SK-N-SH (cell line): ENCODE results near the gene MICB.

Experiments
- CHD2 ChIP-seq: fragments of 150-350 bp; IDR thresholded peaks from 2 replicates; pipeline ENCODE4 v1.6.1; 2018; ENCODE audit warnings: low read length; ENCODE audit not compliant: partially characterized antibody
- CTCF ChIP-seq: fragments of 200-600 bp; sonication (generic); IDR thresholded peaks from 2 replicates; pipeline ENCODE4 v1.6.1; 2017; ENCODE audit warnings: antibody characterized with exemption, mild to moderate bottlenecking, moderate library complexity
- ELF1 ChIP-seq: IDR thresholded peaks from 2 replicates; pipeline ENCODE4 v1.4.0; 2012
- EP300 ChIP-seq, 2 experiments: IDR thresholded peaks; 2 replicates each; pipeline versions ENCODE4 v1.4.0 to v1.6.1; 2012; ENCODE audit warnings: borderline replicate concordance in 1 of 2, low read depth in 1 of 2, low read length in 1 of 2
- EZH2phosphoT487 ChIP-seq: fragments of 200-600 bp; sonication (generic); IDR thresholded peaks from 2 replicates; pipeline ENCODE4 v1.6.1; 2017; ENCODE audit warnings: low read depth, mixed run types, mild to moderate bottlenecking, antibody characterized with exemption, moderate library complexity, borderline replicate concordance
- JUND ChIP-seq: IDR thresholded peaks from 2 replicates; pipeline ENCODE4 v1.4.0; 2012
- MAX ChIP-seq: IDR thresholded peaks from 2 replicates; pipeline ENCODE4 v1.4.0; 2012; ENCODE audit warnings: low read depth
- MXI1 ChIP-seq: IDR thresholded peaks from 2 replicates; pipeline ENCODE4 v1.6.1; 2012; ENCODE audit warnings: mild to moderate bottlenecking, low read depth, low read length, improper control_type of control experiment
- RAD21 ChIP-seq: IDR thresholded peaks from 2 replicates; pipeline ENCODE4 v1.6.1; 2012; ENCODE audit warnings: mild to moderate bottlenecking, low read length
- REST ChIP-seq: IDR thresholded peaks from 2 replicates; pipeline ENCODE4 v1.6.1; 2012; ENCODE audit warnings: mild to moderate bottlenecking, low read depth, low read length, moderate library complexity
- RFX5 ChIP-seq: IDR thresholded peaks from 2 replicates; pipeline ENCODE4 v1.6.1; 2012; ENCODE audit warnings: mild to moderate bottlenecking, improper control_type of control experiment, low read length
- USF1 ChIP-seq: IDR thresholded peaks from 2 replicates; pipeline ENCODE4 v1.4.0; 2012; ENCODE audit warnings: low read depth, borderline replicate concordance
- YY1 ChIP-seq: IDR thresholded peaks from 2 replicates; pipeline ENCODE4 v1.4.0; 2012; ENCODE audit warnings: low read depth, mild to moderate bottlenecking

GRCh38 chr6:31557443-31558317, 59.7 kb downstream of the MICB start:
- TF ChIP-seq CTCF (no peak), RAD21 (no peak), EP300 (IDR thresholded peaks at IDR 0.05; ENCODE audit: borderline replicate concordance in 1 of 2, low read depth in 1 of 2, low read length in 1 of 2) (no peak), ELF1 (no peak), MAX (no peak), YY1 (no peak), USF1 (no peak), JUND (no peak), CHD2 (no peak), RFX5 (no peak), EZH2phosphoT487 (no peak), REST (no peak), MXI1 (no peak)
